ENCODE data around the gene DAAM1. TPM values are rescaled to one million over a fixed set of nuclear protein-coding genes. Genes with fewer than 3 reads are reported as not detected.

The DAAM1 gene
- polyA plus RNA-seq, 1 donor (not counting 4 experiments of a cell fraction or from before 2014, with no cell fraction given), result 44.6 TPM

DNA sequence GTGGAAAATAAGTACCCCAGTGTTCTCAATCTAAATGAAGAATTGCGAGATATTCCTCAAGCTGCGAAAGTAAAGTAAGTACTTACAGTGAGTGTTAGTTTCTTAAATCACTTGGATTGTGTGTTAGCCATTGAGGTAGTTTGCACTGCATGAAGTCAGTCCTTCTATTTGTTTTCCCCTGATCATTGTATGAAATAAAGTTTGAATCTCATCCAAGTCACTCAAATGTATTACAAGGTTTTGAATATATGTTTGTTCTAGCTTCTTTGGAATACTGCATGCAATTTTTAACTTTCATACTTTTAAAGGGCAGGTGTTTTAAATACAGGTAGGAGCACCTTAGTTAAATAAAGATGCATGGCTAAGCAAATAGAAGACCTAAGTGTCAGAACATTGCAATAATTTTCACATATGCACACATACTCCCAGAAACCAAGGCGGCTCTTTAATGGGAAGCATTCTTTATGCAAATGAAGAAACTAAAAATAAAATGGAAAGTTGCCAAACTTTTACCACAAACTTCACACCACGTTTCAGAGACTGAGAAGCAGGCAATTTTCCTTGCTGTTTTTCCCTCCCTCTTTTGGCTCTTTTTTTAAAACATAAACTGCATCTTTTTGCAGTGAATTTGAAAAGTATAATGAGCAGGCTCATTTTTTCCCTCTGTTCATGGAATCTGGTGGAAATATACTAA lies 171.1 kb downstream of the DAAM1 start:
- Histone ChIP-seq H3K9ac (ENCODE audit: control insufficient read depth, extremely low read depth, insufficient read depth, low read length) (no peak overlapping the region), H3K27me3 (ENCODE audit: control insufficient read depth, extremely low read depth, insufficient read depth, low read length) (no peaks in the 10 kb centered on the region), H3K9me3 (ENCODE audit: control insufficient read depth, low read depth, low read length) (no peaks in the 10 kb centered on the region), H2AFZ (ENCODE audit: control insufficient read depth, low read length) (no peak overlapping the region), H3K79me2 (ENCODE audit: control insufficient read depth, insufficient read depth, low read length) (peaks cover 4% of the 10 kb centered on the region), H3K4me3 (ENCODE audit: control insufficient read depth in 2 of 3, extremely low read depth in 1 of 3, insufficient read depth in 2 of 3, low read depth in 1 of 3, low read length in 3 of 3) (no peak overlapping the region), H3K4me2 (ENCODE audit: control insufficient read depth, extremely low read depth, insufficient read depth, low read depth, low read length) (no peak overlapping the region), H3K36me3 (ENCODE audit: control insufficient read depth in 2 of 2, extremely low read depth in 1 of 2, insufficient read depth in 2 of 2, low read length in 2 of 2) (peaks cover 0 to 10% of the 10 kb centered on the region in 2 experiments), H4K20me1 (ENCODE audit: control insufficient read depth, extremely low read depth, insufficient read depth, low read length) (no peaks in the 10 kb centered on the region), H3K27ac (ENCODE audit: control insufficient read depth, insufficient read depth, low read length) (no peak overlapping the region), H3K9me1 (ENCODE audit: control insufficient read depth, extremely low read depth, insufficient read depth, low read length) (no peaks in the 10 kb centered on the region), H3K4me1 (ENCODE audit: control insufficient read depth, extremely low read depth, insufficient read depth, low read length) (peaks cover 79% of the 10 kb centered on the region)
- TF ChIP-seq CTCF (optimal IDR thresholded peaks at IDR 0.05 in 1 of 3, IDR thresholded peaks at IDR 0.05 in 1 of 3, conservative IDR thresholded peaks at IDR 0.05 in 1 of 3; ENCODE audit: extremely low read depth in 1 of 3, insufficient read depth in 2 of 3, low read length in 3 of 3), result no peak
- TF ChIP-seq EZH2 (IDR thresholded peaks at IDR 0.05; ENCODE audit: low read length), result no peak
- DNase-seq (ENCODE audit: low read depth, low spot score) (no peak), FAIRE-seq (no peak)
- dilution Hi-C loops (cut with MboI; ENCODE audit: extremely low pct_ligation_motif_present, low sequenced_read_pairs), result no loop called here

GRCh38 chr14:59360233-59360632 lies 171.8 kb downstream of the DAAM1 start:
- H3K4me2 ChIP-seq (ENCODE audit: control insufficient read depth, extremely low read depth, insufficient read depth, low read depth, low read length), result no peak overlapping the region
- FAIRE-seq, result no peak

More at GRCh38 chr14:59360233-59360632, 171.8 kb downstream of the DAAM1 start:
- Histone ChIP-seq H4K20me1 (ENCODE audit: control insufficient read depth, extremely low read depth, insufficient read depth, low read length) (no peaks in the 10 kb centered on the region), H3K27me3 (ENCODE audit: control insufficient read depth, extremely low read depth, insufficient read depth, low read length) (no peaks in the 10 kb centered on the region), H2AFZ (ENCODE audit: control insufficient read depth, low read length) (no peak overlapping the region), H3K36me3 (ENCODE audit: control insufficient read depth in 2 of 2, extremely low read depth in 1 of 2, insufficient read depth in 2 of 2, low read length in 2 of 2) (peaks cover 0 to 15% of the 10 kb centered on the region in 2 experiments), H3K4me1 (ENCODE audit: control insufficient read depth, extremely low read depth, insufficient read depth, low read length) (peaks cover 76% of the 10 kb centered on the region), H3K9ac (ENCODE audit: control insufficient read depth, extremely low read depth, insufficient read depth, low read length) (no peak overlapping the region), H3K27ac (ENCODE audit: control insufficient read depth, insufficient read depth, low read length) (peak overlapping the region; percentile 3), H3K4me3 (ENCODE audit: control insufficient read depth in 2 of 3, extremely low read depth in 1 of 3, insufficient read depth in 2 of 3, low read depth in 1 of 3, low read length in 3 of 3) (no peak overlapping the region), H3K9me3 (ENCODE audit: control insufficient read depth, low read depth, low read length) (no peaks in the 10 kb centered on the region), H3K9me1 (ENCODE audit: control insufficient read depth, extremely low read depth, insufficient read depth, low read length) (no peaks in the 10 kb centered on the region), H3K79me2 (ENCODE audit: control insufficient read depth, insufficient read depth, low read length) (peaks cover 10% of the 10 kb centered on the region)
- dilution Hi-C loops (cut with MboI; ENCODE audit: extremely low pct_ligation_motif_present, low sequenced_read_pairs), result no loop called here
- TF ChIP-seq EZH2 (IDR thresholded peaks at IDR 0.05; ENCODE audit: low read length) (no peak), CTCF (optimal IDR thresholded peaks at IDR 0.05 in 1 of 3, IDR thresholded peaks at IDR 0.05 in 1 of 3, conservative IDR thresholded peaks at IDR 0.05 in 1 of 3; ENCODE audit: extremely low read depth in 1 of 3, insufficient read depth in 2 of 3, low read length in 3 of 3) (no peak)
- no peak for DNase-seq (ENCODE audit: low read depth, low spot score)
